ENCODE results near the gene BBLN.
"Not testable (repeated sequence)": the region's sequence is repeated elsewhere in the genome, so short reads cannot be mapped to it uniquely, and the experiment has no call there.

BBLN gene

DNA sequence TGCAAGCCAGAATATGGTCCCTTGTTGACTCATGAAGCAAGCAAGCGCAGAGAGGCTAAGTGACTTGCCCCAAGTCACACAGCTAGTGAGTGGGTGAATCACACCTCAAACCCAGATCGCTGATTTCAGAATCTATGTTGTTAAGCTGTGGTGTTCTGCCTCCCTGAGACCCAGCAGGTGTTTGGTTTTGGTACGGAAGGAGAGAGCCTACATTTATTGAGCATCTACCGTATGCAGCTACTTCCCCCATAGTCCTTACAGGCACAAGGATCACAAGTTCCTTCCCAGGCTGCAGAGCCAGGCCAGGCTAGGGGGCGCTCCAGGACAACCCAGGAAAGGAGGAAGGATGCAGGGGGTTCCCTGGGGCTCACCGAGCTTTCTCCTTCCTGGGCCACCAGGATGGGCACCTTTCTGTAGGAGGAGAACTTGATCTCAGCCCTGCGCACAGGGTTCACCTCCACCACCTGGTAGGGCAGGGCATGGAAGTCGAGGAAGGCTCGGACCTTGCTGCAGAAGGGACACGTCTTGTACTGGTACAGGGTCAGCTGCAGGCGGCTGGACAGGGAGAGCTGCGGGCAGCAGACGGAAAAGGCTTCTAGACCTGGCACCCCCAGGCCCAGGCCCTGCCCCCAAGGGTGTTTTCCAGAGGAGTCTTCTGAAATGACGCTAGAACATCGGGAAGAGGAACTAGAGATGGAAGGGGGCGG is 35.0 kb upstream of the BBLN start:
- no peak for DNase-seq

DNA sequence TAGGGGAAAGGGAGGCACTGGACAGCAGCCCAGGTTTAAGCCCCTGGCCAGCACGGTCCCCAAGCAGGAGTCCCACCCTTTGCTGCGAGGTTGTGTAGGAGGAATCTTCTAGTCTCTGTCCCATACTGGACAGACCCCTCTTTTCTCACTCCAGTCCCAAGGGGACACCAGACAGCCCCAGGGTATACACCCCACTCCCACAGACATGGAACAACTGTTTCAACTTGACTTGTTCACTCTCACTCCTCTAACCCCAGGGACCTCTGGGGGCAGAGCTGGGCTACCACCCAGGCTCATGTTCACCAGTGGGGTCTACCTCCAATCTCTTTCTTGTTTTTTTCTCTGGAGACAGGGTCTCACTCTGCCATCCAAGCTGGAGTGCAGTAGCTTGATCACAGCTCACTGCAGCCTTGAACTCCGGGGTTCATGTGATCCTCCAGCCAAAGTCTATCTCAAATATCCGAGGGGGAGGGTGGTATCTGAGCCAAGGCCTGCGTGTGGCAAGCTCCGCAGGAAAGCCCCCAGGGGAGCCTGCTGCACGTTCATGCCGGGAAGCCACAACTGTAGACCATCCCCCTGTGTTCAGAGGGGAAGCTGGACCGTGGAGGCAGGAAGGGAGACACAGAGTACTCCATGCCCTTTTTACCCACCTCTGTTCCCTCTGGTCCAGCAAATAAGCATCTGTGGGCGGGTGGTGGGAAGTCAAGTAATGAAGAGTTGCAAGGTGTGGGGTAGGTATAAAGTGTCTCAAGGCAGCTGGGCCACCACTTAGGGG is 34.3 kb upstream of the BBLN start:
- no peak for DNase-seq

DNA sequence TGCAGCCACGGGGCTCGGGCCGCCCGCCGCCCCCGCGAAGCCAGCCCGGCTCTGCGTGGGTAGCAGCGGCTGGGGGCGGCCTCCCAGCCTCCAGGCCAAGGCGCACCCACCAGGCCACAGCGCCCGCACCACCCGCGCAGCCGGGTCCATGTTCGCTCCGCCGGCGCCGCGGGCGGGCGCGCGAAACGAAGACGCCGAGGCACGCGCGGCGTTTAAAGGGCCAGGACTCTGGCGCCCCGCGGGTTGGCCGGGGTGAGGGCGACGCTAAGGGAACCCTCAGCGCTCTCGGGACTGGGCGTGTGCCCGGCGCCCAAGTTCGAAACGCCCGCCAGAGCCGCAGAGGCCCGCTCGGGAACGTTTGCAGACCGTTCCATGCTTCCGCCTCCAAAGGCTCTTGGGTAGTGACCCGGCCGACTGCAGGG is 32.5 kb upstream of the BBLN start, which contains the start of gene PTGES2:
Gene PTGES2, minus strand, starts transcription at position 162 of the 422 bp plus-strand sequence. Its CDS starts 12 bp downstream, at position 150.
- DNase-seq: peak; percentile 53

DNA sequence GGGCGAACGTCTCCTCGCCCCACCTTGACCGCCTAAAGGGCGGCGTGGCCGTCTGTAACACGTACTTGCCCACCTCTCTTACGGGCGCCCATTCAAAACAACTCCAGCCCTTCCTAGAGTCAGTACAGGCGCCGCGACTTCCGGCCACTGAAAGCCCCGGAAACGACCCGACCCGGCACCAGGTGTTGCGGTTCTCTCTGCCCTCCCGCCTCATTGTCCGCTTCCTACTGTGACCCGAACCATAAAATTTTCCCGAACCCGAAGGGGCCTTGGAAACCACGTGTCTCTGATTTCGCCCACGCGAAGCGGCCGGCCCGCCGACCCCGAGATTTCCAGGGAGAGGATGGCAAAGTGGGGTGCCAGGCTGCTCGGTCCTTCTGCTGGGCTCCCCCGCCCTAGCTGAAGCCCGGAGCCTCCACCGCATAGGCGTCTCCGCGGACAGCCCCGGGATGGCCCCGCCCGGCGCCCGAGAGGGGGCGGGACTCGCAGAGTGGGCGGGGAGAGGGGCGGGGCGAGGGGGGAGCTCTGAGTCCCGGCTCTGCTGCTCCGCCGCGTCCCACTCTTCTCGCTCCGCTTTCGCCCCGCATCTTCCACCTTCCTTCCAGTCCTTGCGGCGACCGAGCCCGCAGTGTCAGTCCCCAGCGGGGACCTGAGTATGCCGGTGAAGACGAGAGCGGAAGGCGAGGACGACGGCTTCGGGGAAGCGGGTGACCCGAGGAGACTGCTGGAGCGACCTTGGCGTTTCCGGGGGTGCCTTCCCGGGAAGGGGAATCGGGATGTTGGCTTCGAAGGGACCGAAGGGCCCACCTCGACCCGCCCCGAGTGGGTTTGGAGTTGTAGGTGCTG is 31.9 kb upstream of the BBLN start:
- DNase-seq: peak; percentile 86

DNA sequence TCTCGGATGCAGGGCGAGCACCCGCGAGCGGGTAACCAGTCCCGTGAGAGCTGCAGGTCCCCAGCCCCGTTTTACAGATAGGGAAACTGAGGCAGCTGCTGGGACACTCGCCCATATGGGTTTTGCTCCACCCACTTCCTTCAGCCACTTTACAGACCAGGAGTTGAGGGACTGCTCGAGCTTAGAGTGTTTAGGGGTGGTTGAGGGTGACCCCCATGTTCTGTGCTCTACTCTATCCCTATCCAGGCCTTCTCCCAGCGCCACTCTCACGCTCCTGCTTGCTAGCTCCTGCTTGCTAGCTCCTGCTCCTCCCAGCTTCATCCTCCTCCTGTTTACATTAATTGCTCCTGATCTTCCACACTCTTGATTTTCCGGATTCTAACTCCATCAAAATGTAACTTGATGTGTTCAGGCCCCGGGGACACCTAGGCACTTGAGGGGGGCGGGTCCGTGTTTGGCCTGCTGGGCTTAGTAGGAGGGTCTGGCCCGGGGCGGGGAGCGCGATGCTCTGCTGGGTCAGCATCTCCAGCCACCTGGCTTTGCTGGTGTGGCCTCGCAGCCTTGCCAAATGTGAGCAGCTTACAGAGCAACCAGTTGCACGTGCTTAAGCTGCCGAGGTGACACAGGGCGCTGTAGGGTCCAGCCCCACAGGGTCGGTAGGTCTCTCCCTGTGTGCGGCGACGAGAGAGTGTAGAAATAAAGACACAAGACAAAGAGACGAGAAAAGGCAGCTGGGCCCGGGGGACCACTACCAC is 31.1 kb upstream of the BBLN start:
- DNase-seq: no peak

DNA sequence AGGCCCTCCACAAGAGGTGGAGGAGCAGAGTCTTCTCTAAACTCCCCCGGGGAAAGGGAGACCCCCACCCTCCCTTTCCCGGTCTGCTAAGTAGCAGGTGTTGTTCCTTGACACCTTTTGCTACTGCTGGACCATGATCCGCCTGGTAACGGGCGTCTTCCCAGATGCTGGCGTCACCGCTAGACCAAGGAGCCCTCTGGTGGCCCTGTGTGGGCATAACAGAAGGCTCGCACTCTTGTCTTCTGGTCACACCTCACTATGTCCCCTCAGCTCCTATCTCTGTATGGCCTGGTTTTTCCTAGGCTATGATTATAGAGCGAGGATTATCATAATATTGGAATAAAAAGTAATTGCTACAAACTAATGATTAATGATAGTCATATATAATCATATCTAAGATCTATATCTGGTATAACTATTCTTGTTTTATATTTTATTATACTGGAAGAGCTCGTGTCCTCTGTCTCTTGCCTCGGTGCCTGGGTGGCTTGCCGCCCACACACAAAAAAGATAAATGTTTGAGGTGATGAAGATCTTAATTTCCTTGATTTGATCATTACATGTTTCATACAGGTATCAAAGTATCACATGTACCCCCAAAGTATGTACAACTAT is 30.0 kb upstream of the BBLN start:
- not testable (repeated sequence) for DNase-seq

DNA sequence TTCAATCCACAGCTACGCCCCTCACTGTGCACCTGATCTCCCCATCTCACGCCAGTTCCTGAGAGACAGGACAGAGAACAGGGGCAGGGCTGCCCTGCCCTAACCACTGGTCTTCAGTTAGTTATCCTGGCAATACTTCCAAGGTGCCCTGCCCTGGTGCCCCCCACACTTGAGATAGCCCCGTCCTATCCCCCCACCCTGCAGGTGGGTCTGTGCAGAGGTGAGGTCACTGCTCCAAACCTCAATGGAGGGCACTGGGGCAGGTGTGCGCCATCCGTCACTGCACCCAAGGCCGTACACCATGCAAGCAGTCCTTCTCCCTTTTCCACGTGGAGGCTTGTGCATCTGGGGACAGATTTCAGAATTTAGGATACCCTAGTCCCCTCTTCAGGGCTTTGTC is 29.4 kb upstream of the BBLN start:
- not testable (repeated sequence) for DNase-seq

DNA sequence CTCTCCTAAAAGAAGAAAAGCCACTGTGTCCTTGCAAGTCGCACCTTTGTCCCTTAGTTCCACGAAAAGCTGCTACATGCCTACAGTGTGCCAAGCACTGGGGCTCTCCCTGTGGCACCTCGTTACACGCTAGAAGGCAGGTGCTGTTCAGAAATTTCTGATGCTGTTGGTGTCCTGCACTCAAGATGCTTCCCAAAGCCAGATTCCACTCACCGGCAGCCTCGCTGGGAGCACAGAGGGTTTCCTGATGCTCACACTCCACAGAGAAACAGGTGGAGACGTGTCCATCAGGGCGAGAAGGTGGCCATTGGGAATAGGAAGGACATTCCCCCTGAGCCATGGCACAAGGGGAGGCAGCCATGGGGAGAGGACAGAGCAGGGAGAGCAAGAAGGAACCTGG is 28.7 kb upstream of the BBLN start:
- not testable (repeated sequence) for DNase-seq

DNA sequence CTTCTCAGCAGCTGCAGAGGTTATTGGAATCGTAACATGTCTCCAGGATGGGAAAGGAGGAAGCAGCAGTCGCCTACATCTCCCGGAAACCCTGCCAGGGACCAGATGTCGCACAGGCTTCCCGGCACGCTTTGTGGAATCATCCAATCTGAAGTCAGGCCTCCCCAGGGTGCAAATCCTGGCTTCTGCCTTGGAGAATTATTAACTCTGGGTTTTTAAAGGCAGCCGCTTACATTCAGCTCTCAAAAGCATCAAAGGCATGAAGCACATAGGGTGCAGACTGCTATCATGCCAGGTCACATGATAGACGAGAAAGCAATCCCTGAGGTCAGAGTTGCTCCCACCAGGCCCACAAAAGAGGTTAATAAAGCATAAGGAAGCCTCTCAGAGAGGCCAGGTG is 27.9 kb upstream of the BBLN start:
- DNase-seq: not testable (repeated sequence)

DNA sequence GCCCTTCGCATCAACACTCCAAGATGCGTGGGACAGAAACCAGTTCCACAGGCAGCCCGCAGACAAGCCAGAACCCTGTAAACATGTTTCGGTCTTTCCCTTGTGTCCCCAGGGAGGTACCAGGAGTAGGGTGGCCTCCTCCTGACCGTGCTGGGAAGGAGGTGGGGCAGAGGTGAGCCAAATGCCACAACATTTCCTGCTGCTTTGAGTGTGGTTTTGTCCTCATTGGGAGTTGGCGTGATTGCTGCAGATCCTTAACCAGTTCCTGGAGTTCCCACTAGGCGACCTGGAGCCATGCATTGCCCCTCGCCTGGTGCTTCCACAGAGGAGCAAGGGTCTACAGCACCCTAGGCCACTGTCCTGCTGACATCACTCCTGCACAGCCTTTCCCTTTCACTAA is 24.5 kb upstream of the BBLN start:
- DNase-seq: not testable (repeated sequence)

DNA sequence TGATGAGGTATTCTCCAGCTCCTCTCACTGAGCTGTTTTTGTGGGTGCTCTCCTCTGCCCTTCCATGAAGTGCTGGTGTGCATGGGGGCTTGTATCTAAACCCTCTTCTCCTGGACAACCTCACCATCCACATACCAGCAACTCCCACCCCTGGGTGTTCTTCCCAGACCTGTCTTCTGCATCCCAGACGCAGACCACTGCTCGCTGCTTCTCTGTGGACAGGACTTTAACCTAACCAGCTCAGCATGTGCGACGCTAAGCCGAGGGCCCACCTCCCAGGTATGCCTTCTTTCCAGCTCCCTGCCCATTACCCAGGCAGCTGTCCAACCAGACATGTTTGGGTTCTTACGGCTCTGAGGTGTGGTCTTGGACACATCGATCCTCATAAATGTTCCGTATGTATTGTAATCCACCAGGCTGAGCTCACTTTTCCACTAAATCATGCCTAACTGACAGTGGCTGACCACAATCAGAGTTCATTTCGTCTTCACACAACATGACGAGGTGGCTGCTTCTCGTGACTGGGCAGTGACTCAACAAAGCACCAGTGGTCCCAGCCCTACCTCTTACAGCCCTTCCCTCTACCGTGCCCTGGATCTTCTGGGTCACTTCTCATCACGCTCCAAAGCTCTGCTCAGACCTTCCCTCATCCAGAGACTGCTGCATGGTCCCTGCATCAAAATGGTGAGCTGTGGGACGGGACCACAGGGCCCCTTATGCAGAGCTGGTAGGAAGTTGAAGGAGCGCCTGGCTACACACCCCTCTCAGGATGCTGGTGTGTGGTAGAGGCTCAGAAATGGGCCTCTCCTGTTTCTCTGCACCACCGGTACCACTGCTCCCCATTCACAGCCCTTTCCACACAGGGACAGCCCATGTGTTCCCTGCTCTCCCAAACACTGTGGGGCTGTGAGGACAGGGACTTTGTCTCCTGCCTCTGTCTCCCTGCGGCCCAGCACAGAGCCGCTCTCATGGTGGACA is 23.0 kb upstream of the BBLN start:
- no peak for DNase-seq

DNA sequence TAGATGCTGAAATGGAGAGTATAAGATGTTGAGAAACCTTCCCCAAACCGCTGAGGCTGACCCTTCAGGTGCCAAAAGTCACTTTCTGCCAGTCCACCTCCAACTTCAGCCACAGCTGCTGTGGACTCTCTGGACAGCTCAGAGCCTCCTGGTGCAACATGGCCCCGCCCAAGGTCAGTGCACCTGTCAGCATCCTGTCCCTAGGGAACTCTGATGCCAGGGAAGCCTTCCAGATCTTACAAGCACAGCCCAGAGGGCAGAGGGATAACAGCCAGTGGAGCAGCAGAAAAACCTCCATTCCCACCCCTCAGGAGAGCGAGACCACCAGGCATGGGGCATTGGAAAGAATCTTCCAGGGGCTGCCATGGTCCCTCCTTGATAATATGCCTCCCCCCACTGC is 22.1 kb upstream of the BBLN start:
- DNase-seq: no peak

DNA sequence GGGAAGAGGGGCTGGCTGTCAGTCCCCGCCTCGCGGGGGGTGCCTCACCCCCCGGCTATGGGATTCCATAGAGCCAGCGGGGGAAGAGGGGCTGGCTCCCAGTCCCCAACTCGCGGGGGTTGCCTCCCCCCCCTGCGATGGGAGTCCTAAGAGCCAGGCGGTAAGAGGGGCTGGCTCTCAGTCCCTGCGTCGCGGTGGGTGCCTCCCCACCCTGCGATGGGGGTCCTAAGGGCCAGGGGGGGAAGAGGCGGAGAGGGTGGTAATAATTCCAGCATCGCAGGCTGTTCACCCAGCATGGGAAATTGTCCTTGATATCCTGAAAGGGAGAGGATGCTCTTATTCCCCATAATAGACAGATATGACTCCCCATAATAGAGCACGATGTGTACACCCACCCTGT is 20.4 kb upstream of the BBLN start:
- DNase-seq: no peak

DNA sequence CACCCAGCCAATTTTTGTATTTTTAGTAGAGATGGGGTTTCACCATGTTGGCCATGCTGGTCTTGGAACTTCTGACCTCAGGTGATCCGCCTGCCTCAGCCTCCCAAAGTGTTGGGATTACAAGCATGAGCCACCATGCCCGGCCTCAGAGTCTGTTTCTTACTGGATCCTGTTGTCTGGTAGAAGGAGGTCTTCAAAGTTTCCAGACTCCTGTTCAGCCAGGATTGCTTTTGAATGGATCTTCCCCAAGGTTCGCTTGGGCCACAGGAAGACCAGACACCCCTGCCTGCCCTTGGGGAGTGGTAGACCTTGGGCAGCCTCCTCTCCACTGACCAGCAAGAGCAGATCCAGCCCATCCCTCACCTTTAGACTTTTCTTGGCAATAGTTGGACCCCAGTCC is 18.5 kb upstream of the BBLN start:
- DNase-seq: no peak

DNA sequence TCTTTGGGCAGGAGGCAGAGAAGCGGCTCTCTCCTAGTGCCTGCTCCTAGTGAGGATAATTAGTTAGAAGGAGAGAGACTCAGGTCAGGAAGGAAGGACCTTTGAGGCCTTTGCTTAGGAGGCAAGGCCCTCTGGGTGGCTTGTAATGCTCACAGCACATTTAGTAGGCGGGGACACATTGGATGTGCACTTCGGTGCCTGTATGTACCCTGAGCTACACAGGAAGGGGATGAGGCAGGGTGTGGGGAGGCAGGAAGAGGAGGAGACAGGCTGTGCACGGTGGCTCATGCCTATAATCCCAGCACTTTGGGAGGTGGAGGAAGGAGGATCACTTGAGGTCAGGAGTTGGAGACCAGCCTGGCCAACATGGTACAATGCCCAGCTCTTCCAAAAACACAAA is 18.0 kb upstream of the BBLN start:
- no peak for DNase-seq

DNA sequence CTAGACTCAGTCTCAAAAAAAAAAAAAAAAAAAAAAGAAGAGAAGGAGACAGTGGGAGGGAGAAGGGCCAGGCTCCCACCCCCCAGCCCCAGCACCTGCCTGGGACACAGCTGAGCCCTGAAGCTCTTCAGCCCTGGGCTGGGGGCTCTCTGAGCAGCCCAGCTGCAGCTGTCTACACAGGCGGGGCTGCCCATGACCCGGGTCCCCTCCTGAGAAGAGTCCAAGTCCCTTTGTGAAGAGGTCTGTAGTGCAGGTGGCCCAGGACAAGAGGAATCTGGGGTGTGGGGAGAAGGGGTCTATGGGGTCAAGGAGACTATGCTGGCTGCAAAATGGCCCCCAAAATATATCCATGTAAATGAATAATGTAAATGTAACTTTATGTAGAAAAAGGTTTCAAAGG is 17.5 kb upstream of the BBLN start:
- no peak for DNase-seq

DNA sequence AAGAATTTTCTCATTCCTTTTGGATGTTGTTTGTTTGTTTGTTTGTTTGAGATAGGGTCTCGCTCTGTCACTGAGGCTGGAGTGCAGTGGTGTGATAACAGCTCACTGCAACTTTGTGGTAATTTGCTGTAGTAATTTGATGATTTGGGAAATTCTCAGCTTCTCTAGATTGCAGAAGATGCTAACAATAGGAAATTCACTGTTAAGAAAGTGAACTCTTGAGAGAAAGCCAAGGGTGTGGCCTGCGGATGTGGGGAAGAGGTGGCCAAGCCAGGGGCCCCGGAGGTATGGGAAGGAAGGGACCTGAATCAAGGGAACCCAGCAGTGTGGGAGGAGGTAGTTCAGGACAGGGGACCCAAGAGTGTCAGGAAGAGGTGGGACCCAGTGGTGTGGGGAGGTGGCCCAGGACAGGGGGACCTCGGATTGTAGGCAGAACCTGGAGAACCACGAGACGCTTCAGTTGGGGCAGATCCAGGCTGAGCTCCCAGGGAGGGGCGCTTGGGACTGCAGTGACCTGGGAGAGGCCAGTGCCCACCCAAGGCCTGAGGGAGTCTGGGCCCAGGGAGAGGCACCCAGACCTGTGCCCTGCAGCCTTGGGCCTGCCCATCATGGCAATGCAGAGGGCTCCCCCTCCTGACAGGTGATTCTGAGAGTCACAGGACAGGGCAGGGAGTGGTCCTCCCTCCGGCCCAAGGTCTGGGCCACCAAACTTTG is 16.4 kb upstream of the BBLN start:
- no peak for DNase-seq

DNA sequence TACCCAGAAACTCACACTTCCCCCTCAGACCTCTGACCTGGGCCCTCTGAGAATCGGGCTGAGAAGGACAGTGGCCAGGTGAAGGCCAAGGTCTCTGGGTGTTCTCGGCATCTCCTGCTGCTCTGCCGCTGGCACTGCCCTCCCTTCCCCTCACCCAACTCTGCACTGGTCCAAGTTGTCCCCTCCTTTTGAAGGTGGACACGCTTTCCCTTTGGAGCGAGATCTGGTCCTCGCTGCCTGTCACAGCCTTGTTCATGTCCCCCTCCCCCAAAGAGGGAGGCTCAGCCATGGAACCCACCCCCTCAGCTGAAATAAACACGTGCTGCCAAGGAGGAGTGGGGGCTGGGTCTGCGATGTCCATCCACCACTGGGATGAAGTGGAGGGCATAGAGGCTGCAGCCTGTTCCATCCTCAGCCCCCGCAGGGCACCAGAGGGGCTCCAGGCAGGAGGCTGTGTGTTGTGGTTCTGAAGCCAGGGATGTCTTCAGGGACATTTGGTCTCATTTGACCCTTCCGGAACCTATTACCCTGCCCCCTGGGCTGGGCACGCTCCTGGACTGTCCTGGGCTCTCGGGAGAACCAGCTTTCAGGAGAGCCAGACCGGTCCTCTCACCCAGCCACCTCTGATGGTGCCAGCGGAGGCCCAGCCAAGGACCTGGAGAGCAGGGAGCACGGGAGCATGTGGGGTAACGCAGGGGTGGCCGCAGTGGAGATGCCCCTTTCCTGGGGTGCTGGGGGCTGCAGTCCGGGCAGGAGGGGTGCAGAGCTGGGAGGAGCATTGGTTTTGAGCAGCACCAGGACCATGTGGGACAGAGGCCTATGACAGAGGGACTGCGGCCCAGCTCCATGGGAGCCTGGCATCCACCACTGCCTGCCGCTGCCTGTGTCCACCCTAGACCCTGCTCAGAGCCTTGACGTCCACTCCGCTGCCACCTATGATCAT is 15.6 kb upstream of the BBLN start:
- no peak for DNase-seq

DNA sequence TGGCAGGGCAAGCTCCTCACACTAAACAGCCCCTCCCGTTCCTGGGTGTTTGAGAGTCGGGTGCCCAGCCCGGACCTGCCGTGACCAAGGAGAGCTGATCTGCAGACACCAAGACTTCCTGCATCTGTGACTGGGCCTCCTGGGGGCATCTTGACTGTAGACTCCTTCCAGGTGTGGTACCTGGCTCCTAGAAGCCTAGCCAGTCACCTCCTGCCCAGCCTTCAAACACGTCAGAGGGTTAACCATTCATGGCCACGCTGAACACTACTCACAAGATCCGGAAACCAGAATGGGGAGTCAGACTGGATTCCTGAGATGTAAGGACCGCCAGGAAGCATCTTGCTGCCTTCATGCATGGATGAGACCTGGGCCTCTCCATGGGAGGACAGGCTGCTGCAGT is 14.5 kb upstream of the BBLN start:
- DNase-seq: no peak

All from SHP77 treated with DMSO at 0.1 percent for 48 hours (cell line).